GM18951 (cell line): ENCODE results near the gene RCAN1.

Source experiments
- POLR2A ChIP-seq: IDR thresholded peaks from 4 replicates; pipeline ENCODE4 v1.6.1; 2011; ENCODE audit warnings: mild to moderate bottlenecking; ENCODE audit not compliant: insufficient read length, insufficient read depth; ENCODE audit errors: extremely low read depth
- in situ Hi-C: fragments of 300-500 bp; cut with MboI; formaldehyde crosslinking; loops from one replicate; pipeline ENCODE4 v1.12.0; 2022; ENCODE audit warnings: low sequenced_read_pairs, mixed read lengths, inconsistent platforms; ENCODE audit not compliant: unreplicated experiment

RCAN1 gene

GRCh38 chr21:34548781-34549376, 66.0 kb downstream of the RCAN1 start:
- TF ChIP-seq POLR2A = no peak
- in situ Hi-C loops = no loop called here

GRCh38 chr21:34546542-34546941, 68.4 kb downstream of the RCAN1 start:
- in situ Hi-C loops = no loop called here
- TF ChIP-seq POLR2A = no peak

GRCh38 chr21:34545079-34545884, 69.6 kb downstream of the RCAN1 start:
- no peak for TF ChIP-seq POLR2A
- in situ Hi-C loops = no loop called here

- no peak for TF ChIP-seq POLR2A
- in situ Hi-C loops = no loop called here
Observed at GRCh38 chr21:34544032-34544496, 70.8 kb downstream of the RCAN1 start.

GRCh38 chr21:34543017-34543416, 71.9 kb downstream of the RCAN1 start:
- in situ Hi-C loops = no loop called here
- no peak for TF ChIP-seq POLR2A

- TF ChIP-seq POLR2A = no peak
- in situ Hi-C loops = no loop called here
Observed at GRCh38 chr21:34540206-34540605, 74.7 kb downstream of the RCAN1 start.

- TF ChIP-seq POLR2A = no peak
- in situ Hi-C loops = no loop called here
Observed at GRCh38 chr21:34537838-34538237, 77.1 kb downstream of the RCAN1 start.

GRCh38 chr21:34536820-34537219, 78.1 kb downstream of the RCAN1 start:
- no peak for TF ChIP-seq POLR2A

GRCh38 chr21:34536311-34536710, 78.6 kb downstream of the RCAN1 start:
- no peak for TF ChIP-seq POLR2A
- in situ Hi-C loops = no loop called here

More at GRCh38 chr21:34536820-34537219, 78.1 kb downstream of the RCAN1 start:
- in situ Hi-C loops = no loop called here

GRCh38 chr21:34535886-34536285, 79.0 kb downstream of the RCAN1 start:
- no peak for TF ChIP-seq POLR2A
- in situ Hi-C loops = no loop called here

- no peak for TF ChIP-seq POLR2A
- in situ Hi-C loops = no loop called here
Observed at GRCh38 chr21:34534522-34534921, 80.4 kb downstream of the RCAN1 start.

- TF ChIP-seq POLR2A = no peak
- in situ Hi-C loops = no loop called here
Observed at GRCh38 chr21:34533938-34534337, 81.0 kb downstream of the RCAN1 start.

GRCh38 chr21:34531399-34531798, 83.5 kb downstream of the RCAN1 start:
- in situ Hi-C loops = no loop called here

GRCh38 chr21:34530261-34530660, 84.7 kb downstream of the RCAN1 start:
- no peak for TF ChIP-seq POLR2A
- in situ Hi-C loops = no loop called here

More at GRCh38 chr21:34531399-34531798, 83.5 kb downstream of the RCAN1 start:
- no peak for TF ChIP-seq POLR2A
